Activated CD8-positive, alpha-beta memory T cell treated with anti-CD3 and anti-CD28 coated beads, Interleukin-2, amount 50 U/mL, for 1 hour (primary cell): ENCODE results near the gene CDH13.

Source experiments
- DNase-seq: peaks from one replicate; pipeline ENCODE4 v3.0.0-alpha.2; 2020; ENCODE audit errors: extremely low read depth

Gene CDH13

DNA sequence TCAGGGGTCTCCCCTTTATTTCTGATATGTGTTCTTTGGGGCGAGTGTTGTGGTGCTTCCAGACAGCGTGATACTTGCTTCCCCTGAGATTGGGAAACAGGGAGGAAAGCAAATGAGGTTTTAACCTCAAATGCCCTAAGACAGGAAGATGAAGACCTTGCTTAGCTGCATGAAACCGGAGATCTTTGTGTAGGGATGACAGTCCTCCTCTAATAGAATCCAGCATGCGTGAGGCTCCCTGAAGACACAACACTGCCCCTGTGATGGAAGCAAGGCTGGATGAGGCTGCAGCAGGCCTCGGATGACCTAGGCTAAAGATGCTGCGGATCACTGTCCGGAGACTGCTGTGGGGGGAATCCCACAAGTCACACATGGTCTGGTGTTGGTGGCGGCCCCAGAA lies 491.0 kb downstream of the CDH13 start:
- DNase-seq: no peak

DNA sequence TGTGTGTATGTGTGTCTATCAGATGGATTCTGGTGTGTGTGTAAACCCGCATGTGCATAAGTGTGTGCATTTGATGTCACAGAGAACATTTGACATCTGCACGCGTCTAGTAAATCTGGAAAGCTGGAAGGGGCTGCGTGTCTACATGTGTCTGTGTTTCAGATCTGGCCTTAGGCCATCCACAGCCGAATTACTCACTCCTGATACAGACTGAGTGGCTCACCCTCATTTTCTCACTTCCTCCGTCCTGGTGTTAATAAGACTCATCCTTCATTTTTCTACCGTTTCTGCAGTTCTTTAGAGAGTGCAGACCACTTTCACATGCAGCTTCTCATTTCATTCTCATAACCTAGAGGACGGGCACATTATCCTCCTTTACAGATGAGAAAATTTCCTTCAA lies 491.6 kb downstream of the CDH13 start:
- no peak for DNase-seq

DNA sequence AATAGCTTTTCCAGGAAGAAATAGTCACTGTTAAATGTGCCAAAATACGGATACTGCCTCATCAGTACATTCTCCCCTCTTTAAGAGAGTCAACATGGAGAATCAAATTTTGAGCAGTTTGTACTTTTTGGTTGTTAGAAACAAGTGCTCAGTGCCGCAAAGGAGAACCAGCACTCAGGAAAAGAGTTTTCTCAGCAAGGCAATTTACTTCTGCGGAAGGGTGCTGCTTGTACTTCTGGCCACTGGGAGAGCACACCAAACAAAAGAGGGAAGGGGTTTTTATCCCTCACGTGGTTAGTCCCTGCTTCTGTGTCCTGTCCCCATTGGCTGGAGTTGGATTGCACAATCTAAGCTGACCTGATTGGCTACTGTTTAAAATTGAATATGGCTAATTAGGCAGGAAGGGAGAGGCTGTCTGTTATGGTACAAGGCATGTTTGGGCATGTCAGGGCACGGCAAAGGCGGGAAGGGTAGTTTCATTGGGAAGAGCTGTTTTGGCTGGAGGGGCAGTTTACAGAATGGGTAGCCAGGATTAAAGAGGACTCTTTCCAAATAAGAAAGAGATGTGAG lies 499.3 kb downstream of the CDH13 start:
- no peak for DNase-seq

DNA sequence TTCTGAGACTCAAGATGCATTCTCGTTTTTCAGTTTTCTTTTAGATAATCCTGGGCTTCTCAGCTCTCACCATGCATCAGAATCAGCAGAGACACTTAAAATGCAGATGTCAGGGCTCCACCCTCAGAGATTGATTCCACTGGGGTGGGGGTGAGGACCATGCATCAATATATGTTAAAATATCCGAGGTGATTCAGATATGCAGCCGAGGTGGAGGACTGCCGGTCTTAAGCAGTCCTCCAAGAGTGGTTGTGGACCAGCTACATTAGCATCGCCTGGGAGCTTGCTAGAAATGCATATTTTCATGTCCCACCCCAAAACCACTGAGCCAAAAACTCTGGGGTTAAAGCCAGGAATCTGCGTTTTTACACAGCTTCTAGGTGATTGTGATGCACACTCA lies 501.3 kb downstream of the CDH13 start:
- no peak for DNase-seq

DNA sequence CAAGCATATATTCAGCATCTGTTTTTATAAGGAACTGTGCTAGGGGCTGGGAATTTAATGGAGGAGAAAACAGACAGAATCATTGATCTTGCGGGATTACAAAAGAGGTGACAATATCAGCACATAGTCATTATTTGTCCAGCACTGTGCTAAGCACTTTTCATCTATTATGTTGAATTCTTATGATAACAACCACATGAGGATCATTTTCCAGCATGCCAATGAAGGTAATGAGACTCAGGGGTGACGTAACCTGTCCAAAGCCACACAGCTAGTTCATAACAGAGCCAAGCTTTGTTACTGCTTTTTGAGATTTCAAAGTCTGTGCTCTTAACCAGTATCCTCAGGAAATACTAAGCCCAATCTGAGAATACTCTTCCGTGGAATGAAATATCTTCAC lies 503.3 kb downstream of the CDH13 start:
- no peak for DNase-seq

DNA sequence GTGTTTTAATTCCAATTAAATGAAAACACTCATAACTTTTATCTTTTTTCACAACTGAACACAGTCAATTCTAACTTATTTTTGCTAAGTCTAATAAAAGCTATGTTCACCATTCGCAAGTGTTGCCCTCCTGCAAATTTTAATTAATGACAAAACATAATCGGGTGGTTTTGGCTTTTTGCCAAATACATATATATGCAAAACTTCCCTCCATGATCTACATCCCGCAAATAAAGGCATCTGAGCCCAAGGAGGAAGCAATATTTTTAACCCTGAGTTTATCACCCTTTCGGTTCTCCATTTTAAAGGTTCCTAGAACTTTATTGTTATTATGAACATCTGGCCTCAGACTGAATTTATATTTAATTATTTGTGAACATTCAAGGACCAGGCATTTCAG lies 507.9 kb downstream of the CDH13 start:
- DNase-seq: no peak

DNA sequence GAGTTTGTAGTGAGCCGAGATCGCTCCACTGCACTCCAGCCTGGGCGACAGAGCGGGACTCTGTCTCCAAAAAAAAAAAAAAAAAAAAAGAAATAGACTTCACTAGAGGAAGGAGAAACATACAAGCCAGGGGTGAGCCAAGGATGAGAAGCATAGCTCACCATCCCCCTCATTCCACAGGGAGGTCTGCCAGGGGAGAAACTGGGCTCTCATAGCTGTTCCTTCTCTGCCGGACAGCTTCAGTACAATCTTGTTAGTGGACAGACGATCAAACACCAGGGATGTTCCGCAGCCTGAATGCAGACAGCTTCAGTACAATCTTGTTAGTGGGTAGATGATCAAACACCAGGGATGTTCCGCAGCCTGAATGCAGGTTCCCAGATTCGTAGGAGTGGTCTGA lies 509.6 kb downstream of the CDH13 start:
- DNase-seq: no peak

DNA sequence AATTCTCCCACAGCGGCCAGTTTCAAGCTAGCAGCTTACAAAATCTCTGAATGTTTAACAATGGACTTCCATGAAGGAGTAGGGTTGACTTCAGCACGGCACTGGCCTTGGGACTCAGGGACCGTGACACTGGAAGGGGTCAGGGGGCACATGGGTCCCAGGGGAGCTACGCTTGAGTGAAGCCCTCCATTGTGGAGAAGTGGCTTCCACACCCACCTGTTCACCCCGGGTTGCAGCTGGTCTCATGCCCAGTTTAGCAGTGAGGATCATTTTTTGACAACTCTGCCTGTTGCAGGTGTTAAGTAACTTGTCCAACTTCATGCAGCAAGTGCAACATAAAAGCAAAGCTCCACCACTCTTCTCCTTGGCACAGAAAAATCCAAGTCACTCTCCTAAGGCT lies 510.2 kb downstream of the CDH13 start:
- no peak for DNase-seq

DNA sequence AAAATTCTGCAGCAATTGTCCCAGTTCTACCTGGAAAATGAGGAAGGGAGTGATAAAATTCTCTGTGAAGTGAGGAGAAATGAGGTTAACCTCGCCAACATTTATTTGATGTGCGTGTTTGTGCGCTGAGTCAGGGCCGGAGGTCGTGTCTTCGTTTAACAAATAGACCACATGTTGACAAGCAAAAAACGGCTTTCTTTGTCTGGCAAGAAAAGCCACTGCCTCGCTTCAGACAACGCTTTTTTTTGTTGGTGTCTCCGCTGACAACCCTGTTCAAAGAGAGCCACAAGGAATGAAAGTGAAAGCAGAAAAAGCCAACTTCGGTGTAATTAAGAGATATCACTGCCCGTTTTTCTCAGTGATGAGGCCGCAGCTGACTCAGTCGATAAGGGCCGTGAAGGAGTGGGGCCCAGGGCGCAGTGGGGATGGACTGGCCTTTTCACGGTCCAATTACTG lies 510.6 kb downstream of the CDH13 start:
- DNase-seq: no peak

DNA sequence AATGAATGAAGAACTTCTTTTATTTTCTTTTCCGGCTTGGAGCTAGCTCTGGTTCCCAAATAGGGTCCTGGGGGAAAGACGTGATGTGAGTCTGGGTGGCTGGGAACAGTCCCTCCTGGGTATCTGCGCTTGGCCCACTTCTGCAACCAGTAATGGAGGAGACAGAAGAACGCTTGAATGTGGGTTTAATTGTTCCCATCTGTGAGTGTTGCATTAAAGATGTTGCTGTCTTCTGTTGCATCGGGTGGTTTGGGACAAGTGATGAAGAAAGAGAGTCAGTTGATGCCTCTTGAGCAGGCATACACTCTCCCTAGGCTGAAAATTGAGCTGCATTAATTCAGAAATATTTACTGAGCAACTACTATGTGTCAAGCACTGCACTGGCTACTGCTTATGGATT lies 511.1 kb downstream of the CDH13 start:
- no peak for DNase-seq

DNA sequence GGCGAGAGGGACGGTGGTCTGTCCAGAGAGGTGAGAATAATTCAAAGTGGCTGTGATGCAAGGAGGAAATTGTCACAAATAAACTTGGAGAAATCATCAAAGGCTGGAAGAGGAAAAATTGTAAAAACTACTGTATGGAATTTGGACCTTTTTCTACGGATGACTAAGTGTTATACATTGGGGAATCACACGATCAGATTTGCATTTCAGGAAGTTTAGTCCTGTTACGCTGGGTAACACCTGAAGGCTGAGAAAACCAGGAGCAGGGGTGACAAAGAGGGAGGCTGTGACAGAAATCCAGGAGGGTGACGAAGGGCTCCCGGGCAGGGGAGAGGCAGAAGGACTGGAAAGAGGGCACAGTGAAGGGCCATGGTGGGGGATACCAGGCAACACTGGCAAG lies 511.7 kb downstream of the CDH13 start:
- DNase-seq: no peak

DNA sequence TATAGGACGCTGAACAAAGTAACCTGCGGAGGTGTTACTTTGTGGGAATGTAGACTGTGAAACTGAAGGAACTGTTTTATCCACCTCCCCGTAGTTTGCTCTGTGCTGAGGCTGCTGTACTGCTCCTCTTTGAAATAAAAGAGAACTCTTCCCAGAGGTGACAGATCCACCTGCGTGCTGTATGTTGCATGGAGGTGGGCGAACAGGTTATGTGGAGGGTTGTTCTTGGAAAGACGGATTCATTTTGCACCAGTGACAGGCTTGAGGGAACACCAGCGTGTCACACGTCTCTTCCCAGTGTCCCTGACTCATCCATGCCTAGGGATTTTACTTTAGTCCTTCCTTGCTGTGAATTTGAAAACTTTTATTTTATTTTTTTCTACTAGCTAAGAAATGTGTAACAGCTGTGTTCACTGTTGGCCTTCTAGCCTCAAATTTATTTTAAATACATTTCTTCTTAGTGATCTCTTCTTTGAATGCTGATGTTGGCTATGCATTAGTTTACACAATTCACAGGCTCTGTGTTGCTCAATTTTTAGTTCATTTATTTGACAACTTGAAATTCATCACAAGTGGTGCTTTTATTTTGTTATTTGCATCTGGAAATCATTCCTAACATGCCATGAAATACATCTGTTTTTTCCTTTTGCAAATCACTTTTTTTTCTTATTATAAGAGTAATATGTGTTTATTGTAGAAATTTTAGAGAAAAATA lies 512.4 kb downstream of the CDH13 start:
- no peak for DNase-seq

DNA sequence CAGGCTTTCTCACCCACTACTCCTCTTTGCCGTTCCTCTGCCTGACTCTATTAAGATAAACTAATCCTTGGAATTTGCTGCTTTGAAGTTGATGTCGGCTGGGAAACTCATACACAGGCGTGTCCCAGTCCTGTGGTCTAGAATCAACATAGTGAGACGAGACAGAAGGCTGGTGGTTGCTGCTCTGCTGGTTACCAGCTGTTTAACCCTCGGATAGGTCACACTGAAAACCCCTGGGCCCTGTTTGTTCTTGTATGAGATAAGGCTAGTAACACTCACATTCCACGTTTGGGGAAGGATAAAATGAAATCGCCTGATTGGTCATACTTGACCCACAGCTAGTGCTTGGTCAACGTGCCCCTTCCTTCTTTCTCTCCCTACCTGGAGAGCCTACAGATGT lies 517.0 kb downstream of the CDH13 start:
- no peak for DNase-seq

DNA sequence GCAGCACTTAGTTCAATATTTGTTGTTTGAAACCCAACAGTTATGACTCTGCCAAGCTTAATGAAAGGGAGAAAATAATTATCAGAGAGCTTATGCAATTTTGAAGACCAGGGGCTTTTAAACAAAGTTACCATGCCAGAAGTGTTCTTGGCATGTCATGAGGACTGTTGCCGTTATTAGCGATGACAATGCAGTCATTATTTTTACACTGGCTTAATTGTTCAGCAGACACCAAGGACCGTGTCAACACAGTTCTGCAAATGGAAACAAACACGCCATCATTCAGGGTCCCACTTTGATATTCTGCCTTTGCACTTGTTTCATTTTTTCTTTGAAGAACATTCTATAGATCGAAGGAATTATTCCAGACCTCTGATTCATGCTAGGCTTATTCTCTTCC lies 518.5 kb downstream of the CDH13 start:
- no peak for DNase-seq

DNA sequence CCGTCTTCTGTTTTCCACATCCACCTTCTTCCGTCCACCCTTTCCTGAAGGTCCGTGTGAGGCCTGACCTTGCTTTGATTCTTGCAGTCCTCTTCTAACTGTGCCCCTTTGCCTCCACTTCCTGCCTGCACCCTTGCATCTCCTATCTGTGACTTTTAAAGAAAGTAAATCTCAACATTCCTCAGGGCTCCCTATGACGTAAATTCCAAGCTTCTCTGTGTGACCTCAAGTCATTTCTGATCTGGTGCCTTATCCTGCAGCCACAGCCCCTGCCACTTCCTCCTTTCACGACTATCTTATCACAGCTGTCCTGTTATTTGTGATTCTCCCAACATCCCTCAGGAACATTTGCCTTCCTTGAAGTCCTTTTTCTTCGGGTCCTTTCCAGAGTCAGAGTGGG lies 520.5 kb downstream of the CDH13 start:
- DNase-seq: no peak

DNA sequence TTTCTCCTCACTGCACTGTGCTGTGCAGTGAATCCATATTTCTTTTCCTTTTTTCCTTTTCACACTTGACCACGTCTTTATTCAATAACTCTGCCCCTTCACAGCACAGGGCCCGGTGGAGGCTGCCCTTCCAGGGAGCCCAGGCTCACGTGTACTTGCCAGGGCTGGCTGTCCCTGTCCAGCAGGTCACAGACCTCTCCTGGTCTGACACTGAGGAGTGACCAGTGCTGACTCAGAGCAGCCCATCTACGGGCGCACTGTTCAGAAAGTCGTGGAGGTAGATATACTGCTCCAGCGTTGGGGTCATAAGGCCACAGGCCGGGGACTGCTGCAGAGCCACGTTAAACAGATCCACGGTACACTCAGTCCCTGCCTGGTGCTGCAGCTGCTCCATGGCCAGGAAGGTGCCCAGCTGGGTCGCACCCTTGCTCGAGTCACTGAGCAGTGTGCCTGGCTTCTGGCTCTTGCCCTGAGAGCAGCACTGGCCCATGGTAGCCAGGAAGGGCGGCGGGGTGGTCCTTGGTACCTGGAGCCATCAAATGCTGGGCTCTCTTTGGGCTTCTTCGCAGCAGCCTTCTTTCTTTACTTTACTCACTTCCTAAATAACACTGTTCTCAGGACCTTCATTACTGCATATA lies 531.7 kb downstream of the CDH13 start:
- no peak for DNase-seq

DNA sequence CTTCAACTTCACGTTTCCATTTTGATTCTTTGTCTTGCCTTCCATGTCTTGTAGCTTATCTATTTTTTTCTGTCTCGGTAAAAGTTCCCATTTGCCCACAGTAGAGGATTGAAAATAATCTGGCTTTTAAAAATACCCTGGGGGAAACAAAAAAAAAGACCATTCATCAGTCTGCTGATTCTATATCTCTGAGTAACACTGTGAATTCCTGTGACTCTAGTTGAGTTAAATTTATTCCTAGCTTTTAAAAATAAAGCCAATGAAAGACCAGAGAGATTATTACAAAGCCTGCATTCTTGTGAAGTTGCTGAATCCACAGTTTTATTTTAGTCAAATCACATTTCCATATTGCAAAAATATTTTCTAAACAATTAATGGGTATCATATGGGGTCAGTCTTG lies 532.3 kb downstream of the CDH13 start:
- DNase-seq: no peak

DNA sequence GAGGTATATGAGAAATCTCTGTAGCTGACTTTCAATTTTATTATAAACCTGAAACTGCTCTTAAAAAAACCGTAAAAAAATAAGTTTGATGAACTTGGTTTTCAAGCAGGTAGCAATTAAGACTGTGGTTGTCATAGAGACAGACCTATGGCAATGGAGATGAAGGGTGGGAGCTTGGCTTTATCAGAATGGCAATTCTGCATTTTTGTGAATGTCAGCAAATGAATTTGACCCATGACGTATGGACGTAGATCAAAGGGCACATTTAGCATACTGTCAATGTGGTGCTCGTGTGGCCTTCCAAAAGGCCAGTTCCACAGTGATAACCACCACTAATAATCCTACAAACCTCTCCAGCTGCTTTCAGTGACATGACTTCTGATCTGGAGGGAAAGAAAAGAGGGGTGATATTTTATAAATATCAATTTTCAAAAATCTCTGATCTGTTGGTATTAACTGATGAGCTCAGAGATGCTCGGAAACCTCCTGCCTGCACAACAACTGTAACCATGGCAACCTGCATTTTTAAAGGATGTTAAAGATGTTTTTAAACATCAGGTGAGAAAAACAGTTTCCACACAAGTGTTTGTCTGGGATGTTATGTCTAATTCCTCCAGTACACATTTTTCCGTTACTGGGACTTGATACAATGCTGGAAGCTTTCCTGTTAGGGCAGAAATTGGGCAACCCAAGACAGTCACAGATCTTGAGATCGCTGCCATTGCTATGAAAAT lies 533.7 kb downstream of the CDH13 start:
- DNase-seq: no peak

DNA sequence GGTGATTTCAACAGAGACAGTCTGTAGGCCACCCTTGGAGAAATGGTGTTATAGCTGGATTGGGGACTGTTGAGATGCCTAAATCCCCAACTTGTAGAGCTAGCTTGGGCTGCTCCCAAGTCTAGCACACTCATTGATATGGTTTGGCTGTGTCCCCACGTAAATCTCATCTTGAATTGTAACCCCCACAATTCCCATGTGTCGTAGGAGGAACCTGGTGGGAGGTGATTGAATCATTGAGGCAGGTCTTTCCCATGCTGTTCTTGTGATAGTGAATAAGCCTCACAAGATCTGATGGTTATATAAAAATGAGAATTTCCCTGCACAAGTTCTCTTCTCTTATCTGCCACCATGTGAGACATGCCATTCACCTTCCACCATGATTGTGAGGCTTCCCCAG lies 536.0 kb downstream of the CDH13 start:
- DNase-seq: no peak

DNA sequence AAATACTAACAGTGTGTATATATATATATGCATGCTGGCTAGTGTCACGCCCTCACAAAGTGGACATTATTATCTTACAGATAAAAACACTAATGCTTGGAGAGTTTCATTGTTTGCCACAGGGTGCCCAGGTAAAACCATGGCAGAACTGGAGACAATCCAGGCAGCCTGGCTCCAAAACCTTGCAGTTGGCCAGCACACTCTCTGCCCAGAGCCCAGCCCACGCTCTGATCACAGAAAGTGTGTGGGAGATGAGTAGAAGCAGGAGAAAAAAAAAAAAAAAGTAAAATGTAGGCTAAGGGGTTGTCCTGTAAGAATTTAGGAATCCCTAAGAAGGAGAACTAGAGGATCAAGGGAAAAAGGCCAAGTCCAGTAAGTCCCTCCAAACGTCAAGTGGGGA lies 538.0 kb downstream of the CDH13 start:
- DNase-seq: no peak

DNA sequence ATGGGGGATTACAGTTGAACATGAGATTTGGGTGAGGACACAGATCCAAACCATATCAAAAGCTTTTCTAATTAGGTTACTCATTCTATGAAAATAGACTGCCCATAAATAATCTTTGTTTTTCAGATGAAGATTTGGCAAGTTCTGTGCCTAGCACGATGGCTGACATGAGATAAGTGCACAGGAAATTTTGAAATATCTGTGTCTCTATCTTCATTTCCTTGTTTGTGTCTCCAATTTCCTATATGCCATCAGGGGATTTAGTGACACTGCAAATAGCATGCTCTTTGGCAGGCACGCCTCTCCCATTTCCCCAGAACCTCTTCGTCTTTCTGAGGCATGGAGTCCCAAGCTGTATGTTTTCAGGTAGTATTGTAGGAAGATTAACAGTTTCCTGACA lies 544.6 kb downstream of the CDH13 start:
- no peak for DNase-seq

DNA sequence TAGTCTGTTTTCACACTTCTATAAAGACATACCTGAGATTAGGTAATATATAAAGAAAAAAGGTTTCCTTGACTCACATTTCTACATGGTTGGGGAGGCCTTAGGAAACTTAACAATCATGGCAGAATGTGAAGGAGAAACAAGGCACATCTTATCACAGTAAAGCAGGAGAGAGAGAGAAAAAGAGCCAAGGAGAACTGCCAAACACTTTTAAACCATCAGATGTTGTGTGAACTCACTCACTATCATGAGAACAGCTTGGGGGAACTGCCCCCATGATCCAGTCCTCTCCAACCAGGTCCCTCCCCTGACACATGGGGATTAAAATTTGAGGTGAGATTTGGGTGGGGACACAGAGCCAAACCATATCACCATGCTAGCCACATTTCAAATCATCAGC lies 547.9 kb downstream of the CDH13 start:
- DNase-seq: no peak

DNA sequence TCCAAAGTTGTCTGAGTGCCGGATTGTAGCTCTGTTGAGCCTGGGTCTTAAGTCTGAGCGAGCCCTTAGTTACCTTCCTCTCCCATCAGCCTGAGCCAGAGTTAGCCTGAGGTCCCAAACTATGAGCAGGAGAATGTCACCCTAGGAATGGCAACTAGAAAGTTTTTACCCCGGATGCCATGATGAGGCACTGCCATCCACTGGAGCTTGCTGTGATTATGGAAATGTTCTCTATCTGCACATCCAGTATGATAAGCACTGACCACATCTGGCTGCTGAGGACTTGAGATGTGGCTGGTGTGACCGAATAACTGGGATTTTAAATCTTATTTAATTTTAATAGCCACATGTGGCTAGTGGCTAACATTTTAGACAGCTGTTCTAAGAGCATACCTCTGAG lies 550.0 kb downstream of the CDH13 start:
- DNase-seq: no peak
